Femur (tissue), 1 donor: ENCODE data around the gene INPP4B.

Experiments
- DNase-seq: peaks from one replicate; pipeline ENCODE4 v3.0.0-alpha.2; 2017

The INPP4B gene

DNA sequence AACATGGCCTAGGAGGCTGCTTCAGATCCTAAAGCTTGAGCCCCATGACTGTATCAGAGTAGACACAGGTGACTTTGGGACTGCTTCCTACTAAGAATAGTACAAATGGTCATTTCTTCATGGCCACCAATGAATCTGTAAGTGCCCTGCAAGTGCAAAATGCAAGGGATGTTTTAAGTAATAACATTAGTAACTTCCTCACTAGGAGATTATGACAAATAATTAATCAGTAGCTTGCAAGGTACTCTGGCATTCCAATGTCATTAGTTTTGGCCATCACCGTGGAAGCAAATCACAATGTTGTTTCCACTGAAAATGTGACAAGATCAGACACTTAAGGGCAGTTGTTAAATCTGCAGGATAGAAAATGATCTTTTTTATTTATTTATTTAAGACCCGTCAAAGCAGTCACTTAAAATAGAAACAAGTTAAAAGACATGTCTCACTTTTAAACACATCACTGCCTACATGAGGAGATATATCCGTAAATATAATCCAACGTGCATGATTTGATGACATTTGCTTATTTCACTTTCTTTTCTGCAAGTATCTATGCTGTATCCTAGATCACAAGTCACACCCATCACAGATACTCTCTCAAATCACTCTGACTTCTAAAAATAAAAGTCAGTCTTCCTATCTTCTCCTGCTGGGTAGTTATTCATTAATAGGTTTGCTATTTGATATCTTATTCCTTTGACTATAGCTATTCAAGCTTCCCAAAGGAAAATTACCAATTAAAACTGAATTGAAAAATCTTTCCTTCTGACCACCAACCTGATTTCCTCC is 809.1 kb downstream of the INPP4B start:
- no peak for DNase-seq

DNA sequence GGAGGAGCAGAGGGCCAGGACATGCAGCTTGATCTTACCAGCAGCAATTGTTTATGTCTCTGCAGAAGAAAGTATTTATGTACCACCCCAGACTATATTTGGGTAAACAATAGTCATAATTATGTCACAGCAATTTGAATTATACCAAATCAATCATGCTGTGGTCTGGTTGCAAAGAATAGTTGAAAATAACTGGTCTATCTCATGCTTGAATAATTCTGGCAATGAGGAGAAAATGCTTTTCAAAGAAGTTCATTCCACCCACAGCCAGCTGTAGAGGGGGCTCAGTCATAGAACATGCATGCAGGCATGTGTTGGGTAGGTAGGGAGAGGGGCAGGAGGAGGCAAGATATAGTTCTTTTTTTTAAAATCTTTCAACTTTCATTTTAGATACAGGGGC is 810.5 kb downstream of the INPP4B start:
- DNase-seq: no peak

DNA sequence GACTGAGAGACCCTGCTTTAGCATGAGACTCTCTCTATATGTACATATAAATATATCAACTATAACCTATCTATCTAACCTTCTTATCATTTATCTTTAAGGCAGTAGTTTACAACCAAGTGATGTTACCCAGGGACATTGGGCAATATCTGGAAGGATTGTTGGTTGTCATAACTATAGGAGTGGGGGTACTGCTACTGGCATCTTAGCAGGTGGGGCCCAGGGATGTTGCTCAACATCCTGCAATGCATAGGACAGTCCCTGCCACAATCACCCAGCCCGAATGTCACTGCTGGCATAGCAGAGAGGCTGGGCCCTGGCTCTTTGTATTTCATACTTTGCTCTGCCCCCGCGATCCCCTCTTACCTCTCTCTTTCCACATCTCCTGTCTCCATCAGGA is 812.0 kb downstream of the INPP4B start:
- no peak for DNase-seq

DNA sequence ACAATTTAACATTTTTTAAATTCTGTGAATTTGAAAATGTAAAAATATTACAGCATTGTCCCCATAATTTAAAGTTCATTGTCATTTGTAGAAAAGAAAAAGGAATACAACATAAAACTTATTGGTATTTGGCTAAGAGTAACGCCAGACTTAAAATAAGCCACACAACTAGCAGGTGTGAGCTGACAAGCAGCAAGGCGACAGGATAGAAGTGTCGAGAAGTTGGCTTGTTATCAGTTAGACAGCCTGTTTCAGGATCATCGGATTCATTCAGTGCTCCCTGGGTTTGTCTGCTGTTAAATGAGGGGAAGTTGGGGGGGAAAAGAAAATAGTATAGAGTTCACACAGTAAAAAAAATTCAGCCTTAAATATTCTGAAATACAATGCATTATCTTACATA is 816.1 kb downstream of the INPP4B start:
- DNase-seq: no peak

DNA sequence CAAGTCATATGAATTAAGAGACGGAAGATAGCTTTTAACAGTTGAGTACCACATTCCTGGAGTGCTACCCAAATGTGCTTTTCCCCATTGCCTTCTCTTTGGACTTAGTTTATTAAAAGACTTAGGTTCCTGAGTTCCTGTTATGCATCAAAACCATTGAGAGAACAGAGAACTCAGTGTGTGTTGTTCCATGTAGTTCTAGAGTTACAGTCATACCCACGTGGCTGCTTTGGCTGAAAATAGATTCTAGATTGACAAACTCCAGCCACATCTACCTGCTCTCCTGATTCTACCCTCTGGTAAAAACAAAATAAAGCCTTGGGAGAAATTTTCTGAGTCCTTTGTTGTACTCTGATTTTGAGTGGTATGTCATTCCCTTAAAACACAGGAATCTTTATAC is 824.3 kb downstream of the INPP4B start:
- no peak for DNase-seq

DNA sequence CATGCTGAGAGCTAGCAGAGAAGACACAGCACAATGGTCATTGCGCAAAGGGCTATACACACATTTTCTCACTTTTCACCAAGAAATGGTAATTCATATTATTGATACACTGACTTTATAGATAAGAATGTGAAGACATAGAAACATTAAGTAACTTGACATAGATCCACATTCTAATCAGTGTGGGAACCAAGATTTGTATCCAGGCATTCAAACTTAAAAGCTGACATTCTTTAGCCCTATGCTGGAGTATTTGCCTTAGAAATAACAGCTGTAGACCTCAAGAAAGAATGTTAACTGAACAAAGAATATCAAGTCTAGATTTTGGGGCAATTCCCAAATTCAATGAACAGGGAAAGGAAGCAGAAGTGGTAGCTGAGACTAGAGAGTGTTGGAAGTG is 824.9 kb downstream of the INPP4B start:
- DNase-seq: no peak

DNA sequence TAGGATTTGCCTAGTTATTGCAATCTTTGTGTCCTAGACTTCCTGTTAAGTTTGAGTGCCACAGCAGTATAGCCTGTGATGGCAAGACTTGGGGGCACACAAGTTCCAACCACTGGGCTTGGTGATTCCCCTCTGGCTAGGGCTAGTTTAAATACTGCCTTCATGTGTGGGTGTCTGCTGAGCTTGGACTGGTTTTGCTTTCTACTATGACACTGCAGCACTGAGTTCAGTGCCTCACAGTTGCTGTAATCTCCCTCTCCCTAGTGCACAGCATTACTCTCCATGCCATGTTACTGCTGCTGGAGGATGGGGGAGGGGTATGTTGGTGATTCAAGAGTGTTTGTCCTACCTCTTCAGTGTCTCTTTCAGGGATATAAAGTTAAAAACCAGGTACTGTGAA is 830.1 kb downstream of the INPP4B start:
- DNase-seq: no peak

DNA sequence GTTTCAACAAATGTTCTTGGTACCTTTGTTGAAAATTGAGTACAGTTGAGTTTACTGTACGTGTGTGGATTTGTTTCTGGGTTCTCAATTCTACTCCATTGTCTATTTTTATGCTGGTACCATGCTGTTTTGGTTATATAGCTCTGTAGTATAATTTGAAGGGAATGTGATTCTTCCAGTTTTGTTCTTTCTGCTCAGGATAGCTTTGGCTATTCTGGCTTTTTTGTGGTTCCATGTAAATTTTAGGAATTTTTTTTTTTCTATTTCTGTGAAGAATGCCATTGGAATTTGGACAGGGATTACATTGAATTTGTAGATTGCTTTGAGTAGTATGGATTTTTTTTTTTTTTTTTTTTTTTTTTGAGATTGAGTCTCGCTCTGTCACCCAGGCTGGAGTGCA is 836.4 kb downstream of the INPP4B start:
- DNase-seq: no peak

DNA sequence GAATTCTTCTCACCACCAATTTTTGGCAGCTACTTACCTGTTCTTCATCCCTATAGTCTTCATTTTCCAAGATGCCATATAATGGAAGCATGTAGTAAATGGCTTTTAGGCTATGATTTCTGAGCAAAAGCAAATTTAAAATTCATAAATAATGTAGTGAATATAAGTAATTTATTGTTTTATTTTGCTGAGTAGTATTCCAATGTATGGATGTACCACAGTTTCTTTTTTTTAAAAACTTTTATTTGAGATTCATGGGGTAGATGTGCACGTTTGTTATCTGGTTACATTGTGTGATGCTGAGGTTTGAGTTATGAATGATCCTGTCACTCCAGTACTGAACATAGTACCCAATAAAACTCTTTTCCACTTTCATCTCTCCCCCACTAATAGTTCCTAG is 840.6 kb downstream of the INPP4B start:
- DNase-seq: no peak

DNA sequence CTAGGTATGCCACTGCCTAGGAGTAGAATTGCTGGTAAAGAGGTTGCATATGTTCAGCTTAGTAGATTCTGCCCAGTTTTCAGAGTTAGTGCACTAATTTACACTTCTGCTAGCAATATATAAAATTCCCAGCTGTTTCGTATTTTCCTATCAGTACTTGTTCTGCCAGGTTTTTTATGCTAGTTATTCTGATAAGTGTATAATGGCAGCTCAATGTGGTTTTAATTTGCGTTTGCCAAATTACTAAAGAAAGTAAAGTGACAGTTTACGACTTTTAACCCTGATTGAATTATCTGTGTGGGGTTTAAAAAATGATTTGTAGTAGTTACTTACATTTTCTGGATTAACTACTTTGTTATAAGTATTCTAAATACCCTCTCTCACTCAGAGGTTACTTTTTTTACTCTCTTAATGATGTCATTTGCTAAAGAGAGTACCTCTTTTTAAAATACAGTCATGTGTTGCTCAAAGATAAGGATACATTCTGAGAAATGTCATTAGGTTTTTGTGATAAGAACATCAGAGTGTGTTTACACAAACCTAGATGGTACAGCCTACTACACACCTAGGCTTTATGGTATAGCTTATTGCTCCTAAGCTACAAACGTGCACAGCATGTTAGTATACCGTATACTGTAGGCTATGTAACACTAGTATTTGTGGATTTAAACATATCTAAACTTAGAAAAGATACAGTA is 846.5 kb downstream of the INPP4B start:
- no peak for DNase-seq

DNA sequence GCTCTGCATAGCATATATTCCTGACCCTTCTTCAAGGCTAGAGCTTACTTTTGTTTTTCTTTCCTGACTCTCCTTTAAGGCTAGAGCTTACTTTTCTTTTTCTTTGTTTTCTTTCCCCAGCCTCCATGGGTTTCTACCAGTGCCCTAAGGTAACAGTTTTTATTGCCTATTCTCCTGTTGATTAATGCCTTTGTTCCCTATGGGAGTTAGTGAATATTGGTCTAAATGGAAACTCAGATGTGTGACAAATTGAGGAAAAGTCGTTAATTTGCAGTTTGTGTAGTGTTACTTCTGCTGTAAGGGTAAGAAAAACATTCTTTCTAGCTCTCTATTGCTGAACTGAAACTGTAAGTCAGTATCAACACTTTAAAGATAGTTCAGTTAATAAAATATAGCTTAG is 851.0 kb downstream of the INPP4B start:
- DNase-seq: no peak

DNA sequence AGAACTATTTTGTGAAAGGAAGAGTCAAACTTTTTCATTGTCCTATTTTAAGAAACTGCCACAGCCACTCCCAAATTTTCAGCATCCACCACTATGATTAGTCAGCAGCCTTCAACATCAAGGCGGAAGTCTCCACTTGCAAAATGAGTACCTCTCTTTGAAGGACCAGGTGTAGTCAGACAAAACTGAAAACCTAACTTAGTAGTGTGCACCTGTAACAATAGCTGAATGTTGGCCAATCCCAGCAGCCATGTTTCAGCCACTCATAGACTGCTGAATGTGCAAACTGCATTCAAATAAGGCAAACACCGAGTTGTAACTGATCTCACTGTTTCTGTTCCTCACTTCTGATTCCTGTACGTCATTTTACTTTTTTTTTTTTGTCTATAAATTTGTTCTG is 868.7 kb downstream of the INPP4B start:
- DNase-seq: no peak
